HL-60 (cell line): ENCODE results near the gene SLC35B4.
A peak's percentile ranks its signal among the peaks of the same experiment; 100 is the strongest.

Experiments
- DNase-seq, 2 experiments: peaks; one replicate each; pipeline ENCODE4 v3.0.0-alpha.2; 2010 to 2020; ENCODE audit warnings: low read depth in 1 of 2, low spot score in 1 of 2
- H3K27ac ChIP-seq: fragments of 250-450 bp; sonication (Bioruptor Pico); replicated peaks from 2 replicates; pipeline ENCODE4 v1.5.1; 2020; ENCODE audit warnings: mild to moderate bottlenecking, moderate library complexity
- H3K27me3 ChIP-seq: fragments of 250-450 bp; sonication (Bioruptor Pico); 2 replicates; pipeline ENCODE4 v1.5.1; 2021; ENCODE audit warnings: mild to moderate bottlenecking, moderate library complexity; ENCODE audit not compliant: insufficient read depth, poor library complexity, severe bottlenecking
- H3K4me3 ChIP-seq: replicated peaks from 2 replicates; pipeline ENCODE4 v1.5.1; 2011; ENCODE audit warnings: mild to moderate bottlenecking, control low read depth, low read length; ENCODE audit not compliant: insufficient read depth
- GABPA ChIP-seq: IDR thresholded peaks from 2 replicates; pipeline ENCODE4 v1.6.1; 2012; ENCODE audit warnings: low read depth
- POLR2AphosphoS5 ChIP-seq: IDR thresholded peaks from 2 replicates; pipeline ENCODE4 v1.6.1; 2012; ENCODE audit warnings: low read depth
- SPI1 ChIP-seq: IDR thresholded peaks from 2 replicates; pipeline ENCODE4 v1.6.1; 2012; ENCODE audit warnings: low read depth, mild to moderate bottlenecking, borderline replicate concordance
- TF ChIP-seq, protein P1 (sequence below): IDR thresholded peaks from 2 replicates; pipeline ENCODE4 v1.6.1; 2012; ENCODE audit warnings: low read depth; ENCODE audit not compliant: insufficient replicate concordance
- TF ChIP-seq, protein P2 (sequence below): IDR thresholded peaks from one replicate; pipeline ENCODE4 v1.5.1; 2011; ENCODE audit warnings: low read length, control low read depth, inconsistent platforms; ENCODE audit not compliant: insufficient read depth

The SLC35B4 gene

DNA sequence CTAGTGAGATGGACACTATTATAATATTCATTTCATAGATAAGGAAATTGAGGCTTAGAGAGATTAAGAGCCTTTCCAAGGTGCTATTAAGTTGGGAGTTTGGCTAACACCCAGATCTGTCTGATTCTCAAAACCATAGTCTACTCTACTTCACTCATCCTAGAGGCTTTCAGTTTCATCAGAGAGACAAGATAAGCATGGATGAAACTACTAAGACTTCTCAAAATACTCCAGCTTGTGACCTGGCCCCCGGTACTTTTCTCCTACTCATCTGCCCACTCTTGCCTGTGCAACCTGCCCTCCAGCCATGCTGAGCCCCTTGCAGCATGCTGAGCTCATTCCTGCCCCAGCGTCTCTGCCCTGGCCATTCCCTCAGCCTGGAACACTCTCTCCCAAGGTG is 12.2 kb upstream of the SLC35B4 start:
- no peak for DNase-seq
- Histone ChIP-seq H3K27ac (no peak overlapping the region), H3K4me3 (no peak overlapping the region), H3K27me3 (peaks cover 3% of the 10 kb centered on the region)
- TF ChIP-seq, protein P1, sequence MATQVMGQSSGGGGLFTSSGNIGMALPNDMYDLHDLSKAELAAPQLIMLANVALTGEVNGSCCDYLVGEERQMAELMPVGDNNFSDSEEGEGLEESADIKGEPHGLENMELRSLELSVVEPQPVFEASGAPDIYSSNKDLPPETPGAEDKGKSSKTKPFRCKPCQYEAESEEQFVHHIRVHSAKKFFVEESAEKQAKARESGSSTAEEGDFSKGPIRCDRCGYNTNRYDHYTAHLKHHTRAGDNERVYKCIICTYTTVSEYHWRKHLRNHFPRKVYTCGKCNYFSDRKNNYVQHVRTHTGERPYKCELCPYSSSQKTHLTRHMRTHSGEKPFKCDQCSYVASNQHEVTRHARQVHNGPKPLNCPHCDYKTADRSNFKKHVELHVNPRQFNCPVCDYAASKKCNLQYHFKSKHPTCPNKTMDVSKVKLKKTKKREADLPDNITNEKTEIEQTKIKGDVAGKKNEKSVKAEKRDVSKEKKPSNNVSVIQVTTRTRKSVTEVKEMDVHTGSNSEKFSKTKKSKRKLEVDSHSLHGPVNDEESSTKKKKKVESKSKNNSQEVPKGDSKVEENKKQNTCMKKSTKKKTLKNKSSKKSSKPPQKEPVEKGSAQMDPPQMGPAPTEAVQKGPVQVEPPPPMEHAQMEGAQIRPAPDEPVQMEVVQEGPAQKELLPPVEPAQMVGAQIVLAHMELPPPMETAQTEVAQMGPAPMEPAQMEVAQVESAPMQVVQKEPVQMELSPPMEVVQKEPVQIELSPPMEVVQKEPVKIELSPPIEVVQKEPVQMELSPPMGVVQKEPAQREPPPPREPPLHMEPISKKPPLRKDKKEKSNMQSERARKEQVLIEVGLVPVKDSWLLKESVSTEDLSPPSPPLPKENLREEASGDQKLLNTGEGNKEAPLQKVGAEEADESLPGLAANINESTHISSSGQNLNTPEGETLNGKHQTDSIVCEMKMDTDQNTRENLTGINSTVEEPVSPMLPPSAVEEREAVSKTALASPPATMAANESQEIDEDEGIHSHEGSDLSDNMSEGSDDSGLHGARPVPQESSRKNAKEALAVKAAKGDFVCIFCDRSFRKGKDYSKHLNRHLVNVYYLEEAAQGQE: no peak

DNA sequence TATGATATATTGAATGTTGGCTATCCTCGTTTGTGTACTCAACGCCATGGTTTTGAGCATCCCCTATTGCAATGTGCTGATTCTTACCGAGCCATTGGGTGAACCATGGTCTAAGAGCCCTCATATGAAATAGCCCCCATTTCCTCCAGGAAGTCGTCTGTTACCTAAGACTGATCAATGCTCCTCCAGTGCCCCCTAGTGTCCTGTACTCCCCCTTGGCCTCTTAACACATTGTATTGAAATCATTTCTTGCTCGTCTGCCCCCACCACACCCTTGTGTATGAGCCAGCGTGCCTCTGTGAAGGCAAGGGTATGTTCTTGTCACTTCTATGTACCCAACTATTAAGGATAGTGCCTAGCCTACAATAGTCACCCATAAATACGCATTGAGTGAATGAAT is 11.2 kb upstream of the SLC35B4 start:
- H3K4me3 ChIP-seq: no peak overlapping the region
- TF ChIP-seq POLR2AphosphoS5: no peak
- TF ChIP-seq, protein P2, sequence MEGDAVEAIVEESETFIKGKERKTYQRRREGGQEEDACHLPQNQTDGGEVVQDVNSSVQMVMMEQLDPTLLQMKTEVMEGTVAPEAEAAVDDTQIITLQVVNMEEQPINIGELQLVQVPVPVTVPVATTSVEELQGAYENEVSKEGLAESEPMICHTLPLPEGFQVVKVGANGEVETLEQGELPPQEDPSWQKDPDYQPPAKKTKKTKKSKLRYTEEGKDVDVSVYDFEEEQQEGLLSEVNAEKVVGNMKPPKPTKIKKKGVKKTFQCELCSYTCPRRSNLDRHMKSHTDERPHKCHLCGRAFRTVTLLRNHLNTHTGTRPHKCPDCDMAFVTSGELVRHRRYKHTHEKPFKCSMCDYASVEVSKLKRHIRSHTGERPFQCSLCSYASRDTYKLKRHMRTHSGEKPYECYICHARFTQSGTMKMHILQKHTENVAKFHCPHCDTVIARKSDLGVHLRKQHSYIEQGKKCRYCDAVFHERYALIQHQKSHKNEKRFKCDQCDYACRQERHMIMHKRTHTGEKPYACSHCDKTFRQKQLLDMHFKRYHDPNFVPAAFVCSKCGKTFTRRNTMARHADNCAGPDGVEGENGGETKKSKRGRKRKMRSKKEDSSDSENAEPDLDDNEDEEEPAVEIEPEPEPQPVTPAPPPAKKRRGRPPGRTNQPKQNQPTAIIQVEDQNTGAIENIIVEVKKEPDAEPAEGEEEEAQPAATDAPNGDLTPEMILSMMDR: peak; percentile 10
- TF ChIP-seq, protein P1: no peak
- TF ChIP-seq SPI1: no peak
- TF ChIP-seq GABPA: no peak
- DNase-seq: peak; percentile 18 to 49

DNA sequence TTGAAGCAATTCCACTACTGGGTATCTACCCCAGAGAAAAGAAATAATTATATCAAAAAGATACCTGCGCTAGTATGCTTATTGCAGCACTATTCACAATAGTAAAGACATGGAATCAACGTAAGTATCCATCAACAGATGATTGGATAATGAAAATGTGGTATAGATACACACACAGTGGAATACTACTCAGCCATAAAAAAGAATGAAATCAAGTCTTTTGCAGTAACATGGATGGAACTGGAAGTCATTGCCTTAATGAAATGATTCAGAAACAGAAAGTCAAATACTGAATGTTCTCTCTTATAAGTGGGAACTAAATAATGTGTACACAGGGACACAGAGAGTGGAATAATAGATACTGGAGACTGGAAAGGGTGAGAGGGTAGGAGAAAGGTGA is 7.4 kb upstream of the SLC35B4 start:
- TF ChIP-seq, protein P2: no peak
- TF ChIP-seq GABPA (no peak), SPI1 (no peak), POLR2AphosphoS5 (no peak)
- TF ChIP-seq, protein P1: no peak
- Histone ChIP-seq H3K27ac (no peak overlapping the region), H3K27me3 (peaks cover 2% of the 10 kb centered on the region), H3K4me3 (no peak overlapping the region)
- DNase-seq: no peak

More for the DNA sequence above, 11.2 kb upstream of the SLC35B4 start:
- H3K27ac ChIP-seq: no peak overlapping the region
- H3K27me3 ChIP-seq: peaks cover 5% of the 10 kb centered on the region

DNA sequence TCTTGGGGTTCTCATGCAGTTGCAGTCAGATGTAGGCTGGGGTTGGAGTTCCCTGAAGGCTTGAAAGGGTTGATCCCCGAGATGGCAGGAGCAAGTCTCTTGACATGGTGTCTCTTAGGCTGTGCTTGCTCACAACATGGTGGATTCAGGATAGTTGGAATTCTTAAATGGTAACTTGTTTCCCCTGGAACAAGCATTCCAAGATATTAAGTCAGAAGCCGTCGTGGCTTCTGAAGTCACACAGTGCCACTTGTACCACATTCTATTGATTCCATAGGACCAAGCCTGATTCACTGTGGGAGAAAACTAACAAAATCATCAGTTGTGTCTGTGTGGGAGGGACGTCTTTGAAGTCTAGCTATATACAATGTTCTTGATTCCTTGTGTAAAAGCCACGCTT is 3.5 kb upstream of the SLC35B4 start:
- no peak for DNase-seq
- Histone ChIP-seq H3K27me3 (peaks cover 2% of the 10 kb centered on the region), H3K27ac (no peak overlapping the region), H3K4me3 (no peak overlapping the region)
- TF ChIP-seq GABPA: no peak
- no peak for TF ChIP-seq POLR2AphosphoS5
- TF ChIP-seq, protein P1: no peak
- no peak for TF ChIP-seq SPI1
